IMR-90 (cell line): ENCODE data around the gene BTBD17. TPM values are rescaled to one million over a fixed set of nuclear protein-coding genes. Genes with fewer than 3 reads are reported as not detected.

Source experiments
- ATAC-seq: fragments of 200-7000 bp; cut with Tn5 transposase; 2 replicates; pipeline ENCODE4 v1.9.1; 2020; ENCODE audit warnings: low read depth, mild to moderate bottlenecking, moderate library complexity
- BruUV-seq: library from RNA; stranded (reverse); fragments of 400-500 nt; replicated peaks from 2 replicates; lab custom pipeline; 2021; lab: Mats Ljungman, UMichigan
- CTCF ChIA-PET: fragments of 300-600 bp; formaldehyde crosslinking; extraction: SDS; loops from one replicate; lab custom pipeline; 2021; ENCODE audit warnings: antibody characterized with exemption; lab: Yijun Ruan, JAX
- POLR2A ChIA-PET: fragments of 300-600 bp; sonication (Branson Sonifier 250); formaldehyde crosslinking; loops from one replicate; lab custom pipeline; 2022; ENCODE audit warnings: antibody characterized with exemption; ENCODE audit not compliant: unreplicated experiment; lab: Charles Lee
- DNase-seq: peaks from one replicate; pipeline ENCODE4 v3.0.0; 2013
- H2AFZ ChIP-seq: replicated peaks from 2 replicates; pipeline ENCODE3; 2013; ENCODE audit warnings: low read length, mild to moderate bottlenecking; ENCODE audit not compliant: poor library complexity
- H2AK5ac ChIP-seq: 2 replicates; pipeline ENCODE4 v1.6.1; 2013; ENCODE audit warnings: low read depth, low read length, inconsistent platforms
- H2AK9ac ChIP-seq: replicated peaks from 2 replicates; pipeline ENCODE3; 2013; ENCODE audit warnings: mild to moderate bottlenecking, low read depth, low read length, moderate library complexity; ENCODE audit not compliant: poor library complexity
- H2BK120ac ChIP-seq: 2 replicates; pipeline ENCODE4 v1.6.1; 2013; ENCODE audit warnings: low read depth, low read length, inconsistent platforms
- H2BK15ac ChIP-seq: 3 replicates; pipeline ENCODE4 v1.6.1; 2013; ENCODE audit warnings: low read depth, low read length, inconsistent platforms
- H2BK20ac ChIP-seq: 2 replicates; pipeline ENCODE4 v1.6.1; 2013; ENCODE audit warnings: low read depth, mild to moderate bottlenecking, inconsistent platforms, low read length, moderate library complexity
- H2BK5ac ChIP-seq: 2 replicates; pipeline ENCODE4 v1.6.1; 2013; ENCODE audit warnings: mild to moderate bottlenecking, low read depth, low read length, inconsistent platforms; ENCODE audit not compliant: poor library complexity, severe bottlenecking
- H3K14ac ChIP-seq: replicated peaks from 2 replicates; pipeline ENCODE4 v1.6.1; 2013; ENCODE audit warnings: low read depth, low read length, inconsistent platforms
- H3K18ac ChIP-seq: 2 replicates; pipeline ENCODE4 v1.6.1; 2013; ENCODE audit warnings: low read depth, low read length, control low read depth
- H3K23ac ChIP-seq: 2 replicates; pipeline ENCODE4 v1.6.1; 2013; ENCODE audit warnings: low read depth, low read length, inconsistent platforms
- H3K27ac ChIP-seq: 2 replicates; pipeline ENCODE4 v1.5.1; 2013; ENCODE audit warnings: mild to moderate bottlenecking, control low read depth, low read length; ENCODE audit not compliant: insufficient read depth
- H3K27me3 ChIP-seq: 2 replicates; pipeline ENCODE4 v1.6.1; 2013; ENCODE audit warnings: low read length; ENCODE audit not compliant: control insufficient read depth, insufficient read depth
- H3K36me3 ChIP-seq: 2 replicates; pipeline ENCODE4 v1.6.1; 2013; ENCODE audit warnings: low read length, mixed read lengths; ENCODE audit not compliant: control insufficient read depth, insufficient read depth
- H3K4ac ChIP-seq: 2 replicates; pipeline ENCODE4 v1.6.1; 2013; ENCODE audit warnings: low read depth, low read length, inconsistent platforms
- H3K4me1 ChIP-seq: 2 replicates; pipeline ENCODE4 v1.6.1; 2013; ENCODE audit warnings: low read length, mixed read lengths; ENCODE audit not compliant: control insufficient read depth, insufficient read depth
- H3K4me2 ChIP-seq: 2 replicates; pipeline ENCODE4 v1.6.1; 2013; ENCODE audit warnings: low read depth, mild to moderate bottlenecking, control low read depth, low read length, moderate library complexity
- H3K4me3 ChIP-seq: 2 replicates; pipeline ENCODE4 v1.5.1; 2013; ENCODE audit warnings: low read depth, mild to moderate bottlenecking, control low read depth, low read length, moderate library complexity; ENCODE audit not compliant: insufficient read depth
- H3K56ac ChIP-seq: 2 replicates; pipeline ENCODE4 v1.6.1; 2013; ENCODE audit warnings: low read length, inconsistent platforms; ENCODE audit not compliant: insufficient read depth; ENCODE audit errors: extremely low read depth
- H3K79me1 ChIP-seq, 2 experiments: 2 replicates each; pipeline ENCODE4 v1.6.1; 2013; ENCODE audit warnings: low read length in 2 of 2, inconsistent platforms in 1 of 2, low read depth in 1 of 2
- H3K9ac ChIP-seq: 2 replicates; pipeline ENCODE4 v1.6.1; 2013; ENCODE audit warnings: low read depth, low read length, control low read depth
- H3K9me1 ChIP-seq: 2 replicates; pipeline ENCODE4 v1.6.1; 2013; ENCODE audit warnings: low read length, inconsistent platforms; ENCODE audit not compliant: insufficient read depth
- H3K9me3 ChIP-seq: 2 replicates; pipeline ENCODE4 v1.6.1; 2013; ENCODE audit warnings: low read length; ENCODE audit not compliant: control insufficient read depth, insufficient read depth
- H4K20me1 ChIP-seq: 2 replicates; pipeline ENCODE4 v1.6.1; 2013; ENCODE audit warnings: low read length, inconsistent platforms; ENCODE audit not compliant: insufficient read depth
- H4K5ac ChIP-seq: 2 replicates; pipeline ENCODE4 v1.6.1; 2013; ENCODE audit warnings: mild to moderate bottlenecking, low read depth, low read length, control low read depth
- H4K8ac ChIP-seq, 2 experiments: 2 replicates each; pipeline ENCODE4 v1.6.1; 2013; ENCODE audit warnings: low read depth in 2 of 2, low read length in 2 of 2, control low read depth in 1 of 2, inconsistent platforms in 1 of 2
- H4K91ac ChIP-seq: 2 replicates; pipeline ENCODE4 v1.6.1; 2013; ENCODE audit warnings: low read depth, low read length, inconsistent platforms; ENCODE audit not compliant: insufficient read depth
- BHLHE40 ChIP-seq: fragments of 150-350 bp; IDR thresholded peaks from 2 replicates; pipeline ENCODE4 v1.6.1; 2016; ENCODE audit warnings: mild to moderate bottlenecking, low read depth, low read length
- CEBPB ChIP-seq: IDR thresholded peaks from 2 replicates; pipeline ENCODE4 v1.6.1; 2012; ENCODE audit warnings: low read depth, low read length, improper control_type of control experiment
- CHD1 ChIP-seq: IDR thresholded peaks from 2 replicates; pipeline ENCODE4 v1.6.1; 2012; ENCODE audit warnings: low read depth, low read length, improper control_type of control experiment
- CTCF ChIP-seq: conservative IDR thresholded peaks from 2 replicates; pipeline ENCODE4 v1.5.1; 2012; ENCODE audit warnings: mild to moderate bottlenecking, low read depth, low read length, improper control_type of control experiment
- ELK1 ChIP-seq: fragments of 150-350 bp; IDR thresholded peaks from 2 replicates; pipeline ENCODE4 v1.6.1; 2016; ENCODE audit warnings: low read depth, mild to moderate bottlenecking, low read length, moderate library complexity, borderline replicate concordance
- MAFK ChIP-seq: IDR thresholded peaks from 2 replicates; pipeline ENCODE4 v1.6.1; 2012; ENCODE audit warnings: low read depth, low read length, improper control_type of control experiment
- MAZ ChIP-seq: IDR thresholded peaks from 2 replicates; pipeline ENCODE4 v1.6.1; 2012; ENCODE audit warnings: low read depth, mild to moderate bottlenecking, low read length, improper control_type of control experiment, moderate library complexity, borderline replicate concordance
- MXI1 ChIP-seq: IDR thresholded peaks from 2 replicates; pipeline ENCODE4 v1.6.1; 2012; ENCODE audit warnings: low read depth, mild to moderate bottlenecking, low read length, moderate library complexity, borderline replicate concordance
- NFE2L2 ChIP-seq: fragments of 150-350 bp; IDR thresholded peaks from 2 replicates; pipeline ENCODE4 v1.6.1; 2016; ENCODE audit warnings: low read depth, mild to moderate bottlenecking, low read length
- POLR2A ChIP-seq: IDR thresholded peaks from 2 replicates; pipeline ENCODE4 v1.6.1; 2012; ENCODE audit warnings: mild to moderate bottlenecking, low read depth, low read length
- RFX5 ChIP-seq: IDR thresholded peaks from 2 replicates; pipeline ENCODE4 v1.8.0; 2012; ENCODE audit warnings: low read depth, mild to moderate bottlenecking, low read length, moderate library complexity
- USF2 ChIP-seq: fragments of 150-350 bp; IDR thresholded peaks from 2 replicates; pipeline ENCODE4 v1.6.1; 2017; ENCODE audit warnings: mild to moderate bottlenecking, antibody characterized with exemption, low read length, low read depth
- WGBS, 2 experiments: methylation state at CpG; one replicate each; pipeline versions ENCODE4 v1.1.5 to v1.1.7; 2013; ENCODE audit warnings: missing lambda C conversion rate in 2 of 2; ENCODE audit not compliant: insufficient read length in 1 of 2; ENCODE audit errors: extremely low coverage in 2 of 2; 5-methylcytosine and 5-hydroxymethylcytosine counted together
- dilution Hi-C: fragments of 300-500 bp; cut with HindIII; formaldehyde crosslinking; loops from one replicate; pipeline ENCODE4 v1.14.3; 2018; ENCODE audit warnings: low sequenced_read_pairs; ENCODE audit not compliant: unreplicated experiment
- in situ Hi-C: fragments of 300-500 bp; cut with MboI; formaldehyde crosslinking; loops from 3 replicates; pipeline ENCODE4 v1.14.3; 2019; ENCODE audit warnings: low sequenced_read_pairs, inconsistent platforms, mixed read lengths
- intact Hi-C: fragments of 100-400 bp; cut with micrococcal nuclease; formaldehyde crosslinking; loops from 2 replicates; pipeline ENCODE4 v1.10.0; 2022
- polyA plus RNA-seq, 3 experiments: library from polyadenylated mRNA; depleted of rRNA; stranded (reverse); fragments of >200 nt; gene quantifications; 2 replicates each; pipeline ENCODE4 v1.2.3, GENCODE V29; 2012; ENCODE audit warnings: low replicate concordance in 1 of 3
- total RNA-seq: library from RNA; depleted of rRNA; stranded (reverse); fragments of >200 nt; gene quantifications from 2 replicates; pipeline ENCODE4 v1.2.3, GENCODE V29; 2012

The BTBD17 gene
- total and polyA plus RNA-seq, 2 of the 4 experiments (the other 2 are of a cell fraction) = not detected

DNA sequence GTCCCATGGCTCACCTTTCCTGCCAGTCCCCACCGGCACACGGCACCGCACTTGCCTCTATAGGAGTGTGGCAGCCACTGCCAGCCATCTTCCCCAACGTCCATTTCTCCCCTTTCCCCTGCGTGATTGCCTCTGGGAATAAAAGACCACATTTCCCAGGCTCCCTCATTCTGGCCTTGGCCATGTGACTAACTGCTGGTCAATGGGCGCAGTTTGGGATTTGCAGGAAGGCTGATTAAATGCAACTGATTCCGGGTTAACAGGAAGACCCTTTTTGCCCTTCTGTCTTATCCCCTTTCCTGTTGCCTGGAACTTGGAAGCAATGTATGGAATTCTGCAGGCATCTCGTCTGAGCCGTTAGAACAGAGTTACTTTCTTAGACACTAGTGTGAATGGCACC is 3.0 kb downstream of the BTBD17 start:
- H3K9ac ChIP-seq = no peak overlapping the region
- H4K91ac ChIP-seq = no peak overlapping the region
- DNase-seq (no peak), ATAC-seq (no peak)
- H3K56ac ChIP-seq = no peak overlapping the region
- H3K18ac ChIP-seq = no peak overlapping the region
- H3K36me3 ChIP-seq = no peaks in the 10 kb centered on the region
- H2AFZ ChIP-seq = no peak overlapping the region
- no peak overlapping the region for H2BK20ac ChIP-seq
- H4K8ac ChIP-seq = no peak overlapping the region
- no peaks in the 10 kb centered on the region for H3K79me1 ChIP-seq
- TF ChIP-seq BHLHE40 = no peak
- no peak for TF ChIP-seq POLR2A
- no peak for TF ChIP-seq MAFK
- TF ChIP-seq CEBPB = no peak
- TF ChIP-seq RFX5 = no peak
- no peak for TF ChIP-seq USF2
- no peak for TF ChIP-seq MXI1
- TF ChIP-seq ELK1 = no peak
- no peak for TF ChIP-seq CHD1
- no peak for TF ChIP-seq MAZ
- no peak for TF ChIP-seq NFE2L2
- no peak for TF ChIP-seq CTCF
- H3K9me3 ChIP-seq = no peaks in the 10 kb centered on the region
- ChIA-PET CTCF (no interaction called here), POLR2A (no interaction called here)
- no peak overlapping the region for H3K14ac ChIP-seq
- no peak overlapping the region for H4K5ac ChIP-seq
- BruUV-seq = no TSS peak
- H3K4ac ChIP-seq = no peak overlapping the region
- WGBS, 2 experiments = no CpG with 5 or more reads among the region's 9 CpGs
- no peak overlapping the region for H3K4me3 ChIP-seq
- peaks cover 11% of the 10 kb centered on the region; the same call in 1 of the 2 replicates for H3K27me3 ChIP-seq
- intact Hi-C loops = no loop called here
- no peak overlapping the region for H2AK5ac ChIP-seq
- H4K20me1 ChIP-seq = no peaks in the 10 kb centered on the region
- dilution Hi-C loops = no loop called here
- no peak overlapping the region for H2BK120ac ChIP-seq
- H2BK15ac ChIP-seq = no peak overlapping the region
- H3K4me2 ChIP-seq = no peak overlapping the region
- in situ Hi-C loops = no loop called here
- H2BK5ac ChIP-seq = no peak overlapping the region
- no peaks in the 10 kb centered on the region for H3K9me1 ChIP-seq
- H3K27ac ChIP-seq = no peak overlapping the region
- no peaks in the 10 kb centered on the region for H3K4me1 ChIP-seq
- no peak overlapping the region for H2AK9ac ChIP-seq
- no peak overlapping the region for H3K23ac ChIP-seq
